WTC11 (cell line): ENCODE results near the gene MAP7.

Experiments
- FOXJ3 ChIP-seq: sonication (generic); formaldehyde crosslinking; IDR thresholded peaks from 2 replicates; pipeline ENCODE4 v1.9.0; 2021; ENCODE audit warnings: missing genetic modification reagents, mild to moderate bottlenecking, borderline replicate concordance
- JUN ChIP-seq: sonication (generic); formaldehyde crosslinking; IDR thresholded peaks from 2 replicates; pipeline ENCODE4 v1.8.0; 2023; ENCODE audit warnings: mild to moderate bottlenecking, missing genetic modification reagents
- MAX ChIP-seq: sonication (generic); formaldehyde crosslinking; IDR thresholded peaks from 2 replicates; pipeline ENCODE4 v1.8.0; 2022; ENCODE audit warnings: mild to moderate bottlenecking, missing genetic modification reagents
- NR1H2 ChIP-seq: sonication (generic); formaldehyde crosslinking; IDR thresholded peaks from 2 replicates; pipeline ENCODE4 v1.9.0; 2021; ENCODE audit warnings: mild to moderate bottlenecking, moderate library complexity, missing genetic modification reagents
- TF ChIP-seq, protein P1 (sequence below): sonication (generic); formaldehyde crosslinking; IDR thresholded peaks from 2 replicates; pipeline ENCODE4 v1.8.1; 2022; ENCODE audit warnings: low read depth, missing genetic modification reagents, borderline replicate concordance
- TF ChIP-seq, protein P2 (sequence below): fragments of 200-600 bp; IDR thresholded peaks from 2 replicates; pipeline ENCODE4 v1.8.0; 2022; ENCODE audit warnings: antibody characterized with exemption
- TF ChIP-seq, protein P3 (sequence below): sonication (generic); formaldehyde crosslinking; IDR thresholded peaks from 2 replicates; pipeline ENCODE4 v1.8.1; 2023; ENCODE audit warnings: mild to moderate bottlenecking, moderate library complexity, missing genetic modification reagents

DNA sequence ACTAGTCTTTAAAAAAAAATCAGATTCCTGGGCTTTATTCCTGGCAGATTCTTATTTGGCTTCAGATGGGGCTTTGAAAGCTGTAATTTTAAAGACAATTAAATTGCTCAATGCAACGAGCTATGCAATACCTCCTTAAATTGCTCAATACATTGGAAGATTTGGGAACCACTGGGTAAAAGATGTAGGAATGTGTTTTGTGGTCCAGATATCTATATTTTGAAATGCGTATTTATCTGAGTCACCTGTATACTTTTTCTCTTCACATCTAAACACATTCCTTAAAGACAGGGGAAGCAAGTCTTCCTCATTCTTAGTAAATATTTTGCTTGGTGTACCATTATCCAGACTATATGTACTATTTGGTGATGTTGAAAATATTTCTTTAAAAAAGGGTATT lies 29.6 kb upstream of the MAP7 start:
- TF ChIP-seq, protein P1, sequence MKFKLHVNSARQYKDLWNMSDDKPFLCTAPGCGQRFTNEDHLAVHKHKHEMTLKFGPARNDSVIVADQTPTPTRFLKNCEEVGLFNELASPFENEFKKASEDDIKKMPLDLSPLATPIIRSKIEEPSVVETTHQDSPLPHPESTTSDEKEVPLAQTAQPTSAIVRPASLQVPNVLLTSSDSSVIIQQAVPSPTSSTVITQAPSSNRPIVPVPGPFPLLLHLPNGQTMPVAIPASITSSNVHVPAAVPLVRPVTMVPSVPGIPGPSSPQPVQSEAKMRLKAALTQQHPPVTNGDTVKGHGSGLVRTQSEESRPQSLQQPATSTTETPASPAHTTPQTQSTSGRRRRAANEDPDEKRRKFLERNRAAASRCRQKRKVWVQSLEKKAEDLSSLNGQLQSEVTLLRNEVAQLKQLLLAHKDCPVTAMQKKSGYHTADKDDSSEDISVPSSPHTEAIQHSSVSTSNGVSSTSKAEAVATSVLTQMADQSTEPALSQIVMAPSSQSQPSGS (CRISPR knock-in tag): no peak
- TF ChIP-seq MAX (no peak), FOXJ3 (CRISPR knock-in tag) (no peak), JUN (CRISPR knock-in tag) (no peak), NR1H2 (CRISPR knock-in tag) (no peak)
- TF ChIP-seq, protein P2, sequence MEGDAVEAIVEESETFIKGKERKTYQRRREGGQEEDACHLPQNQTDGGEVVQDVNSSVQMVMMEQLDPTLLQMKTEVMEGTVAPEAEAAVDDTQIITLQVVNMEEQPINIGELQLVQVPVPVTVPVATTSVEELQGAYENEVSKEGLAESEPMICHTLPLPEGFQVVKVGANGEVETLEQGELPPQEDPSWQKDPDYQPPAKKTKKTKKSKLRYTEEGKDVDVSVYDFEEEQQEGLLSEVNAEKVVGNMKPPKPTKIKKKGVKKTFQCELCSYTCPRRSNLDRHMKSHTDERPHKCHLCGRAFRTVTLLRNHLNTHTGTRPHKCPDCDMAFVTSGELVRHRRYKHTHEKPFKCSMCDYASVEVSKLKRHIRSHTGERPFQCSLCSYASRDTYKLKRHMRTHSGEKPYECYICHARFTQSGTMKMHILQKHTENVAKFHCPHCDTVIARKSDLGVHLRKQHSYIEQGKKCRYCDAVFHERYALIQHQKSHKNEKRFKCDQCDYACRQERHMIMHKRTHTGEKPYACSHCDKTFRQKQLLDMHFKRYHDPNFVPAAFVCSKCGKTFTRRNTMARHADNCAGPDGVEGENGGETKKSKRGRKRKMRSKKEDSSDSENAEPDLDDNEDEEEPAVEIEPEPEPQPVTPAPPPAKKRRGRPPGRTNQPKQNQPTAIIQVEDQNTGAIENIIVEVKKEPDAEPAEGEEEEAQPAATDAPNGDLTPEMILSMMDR: no peak
- TF ChIP-seq, protein P3, sequence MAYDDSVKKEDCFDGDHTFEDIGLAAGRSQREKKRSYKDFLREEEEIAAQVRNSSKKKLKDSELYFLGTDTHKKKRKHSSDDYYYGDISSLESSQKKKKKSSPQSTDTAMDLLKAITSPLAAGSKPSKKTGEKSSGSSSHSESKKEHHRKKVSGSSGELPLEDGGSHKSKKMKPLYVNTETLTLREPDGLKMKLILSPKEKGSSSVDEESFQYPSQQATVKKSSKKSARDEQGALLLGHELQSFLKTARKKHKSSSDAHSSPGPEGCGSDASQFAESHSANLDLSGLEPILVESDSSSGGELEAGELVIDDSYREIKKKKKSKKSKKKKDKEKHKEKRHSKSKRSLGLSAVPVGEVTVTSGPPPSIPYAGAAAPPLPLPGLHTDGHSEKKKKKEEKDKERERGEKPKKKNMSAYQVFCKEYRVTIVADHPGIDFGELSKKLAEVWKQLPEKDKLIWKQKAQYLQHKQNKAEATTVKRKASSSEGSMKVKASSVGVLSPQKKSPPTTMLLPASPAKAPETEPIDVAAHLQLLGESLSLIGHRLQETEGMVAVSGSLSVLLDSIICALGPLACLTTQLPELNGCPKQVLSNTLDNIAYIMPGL (CRISPR knock-in tag): no peak
